Esophagus squamous epithelium (tissue), 5 donors: ENCODE measurements around the gene USH2A. TPM values are rescaled to one million over a fixed set of nuclear protein-coding genes. Genes with fewer than 3 reads are reported as not detected.
A peak's percentile ranks its signal among the peaks of the same experiment; 100 is the strongest.

ENCODE experiments used
- DNase-seq: peaks from one replicate; lab custom pipeline; 2025; lab: John Stamatoyannopoulos, UW
- H3K27ac ChIP-seq, 4 donors: fragments of 200-600 bp; sonication (generic); one replicate each; pipeline ENCODE4 v1.5.1; 2016 to 2019; ENCODE audit warnings: mild to moderate bottlenecking in 1 of 4
- H3K27me3 ChIP-seq, 4 donors: fragments of 200-600 bp; sonication (generic); 1 replicate in 3 of 4; 2 replicates in 1 of 4; pipeline versions ENCODE4 v1.5.1 to v1.6.0; 2017 to 2021; ENCODE audit warnings: antibody characterized with exemption in 1 of 4
- H3K36me3 ChIP-seq, 3 donors: fragments of 200-600 bp; sonication (generic); one replicate each; pipeline ENCODE4 v1.5.1; 2016 to 2019
- H3K4me1 ChIP-seq, 3 donors: fragments of 200-600 bp; sonication (generic); one replicate each; pipeline ENCODE4 v1.5.1; 2017 to 2019
- H3K4me3 ChIP-seq, 4 donors: fragments of 200-600 bp; sonication (generic); 1 replicate in 3 of 4; 2 replicates in 1 of 4; pipeline ENCODE4 v1.5.1; 2016 to 2019; ENCODE audit warnings: mild to moderate bottlenecking in 2 of 4, moderate library complexity in 1 of 4
- H3K9me3 ChIP-seq, 3 donors: fragments of 200-600 bp; sonication (generic); one replicate each; pipeline ENCODE4 v1.5.1; 2016 to 2019
- POLR2A ChIP-seq, 4 donors: fragments of 450-650 bp; IDR thresholded peaks; one replicate each; pipeline ENCODE4 v1.6.1; 2017; ENCODE audit warnings: antibody characterized with exemption in 4 of 4, mild to moderate bottlenecking in 4 of 4, moderate library complexity in 3 of 4
- WGBS, 2 donors: methylation state at CpG; one replicate each; pipeline ENCODE4 v1.1.5; 2018; 5-methylcytosine and 5-hydroxymethylcytosine counted together
- intact Hi-C: fragments of 100-400 bp; cut with DNase I; formaldehyde crosslinking; loops from one replicate; pipeline ENCODE4 v1.15.0; 2022
- total RNA-seq, 4 donors: library from RNA; depleted of rRNA; stranded (reverse); fragments of >200 nt; gene quantifications; one replicate each; pipeline ENCODE4 v1.1.0, GENCODE V29; 2016
- TF ChIP-seq, protein P1 (sequence below), 6 experiments: fragments of 450-650 bp in 4 of 6; fragments of 200-600 bp in 2 of 6; sonication (generic) in 2 of 6; IDR thresholded peaks; one replicate each; pipeline ENCODE4 v1.5.1; 2016 to 2019; ENCODE audit warnings: antibody characterized with exemption in 6 of 6, mild to moderate bottlenecking in 4 of 6, moderate library complexity in 4 of 6
- donor health status: DM: yes; HTN: yes; CAD: no.

The USH2A gene
- total RNA-seq, 4 donors from 2014 or later = under 0.01 TPM; not detected in 3

DNA sequence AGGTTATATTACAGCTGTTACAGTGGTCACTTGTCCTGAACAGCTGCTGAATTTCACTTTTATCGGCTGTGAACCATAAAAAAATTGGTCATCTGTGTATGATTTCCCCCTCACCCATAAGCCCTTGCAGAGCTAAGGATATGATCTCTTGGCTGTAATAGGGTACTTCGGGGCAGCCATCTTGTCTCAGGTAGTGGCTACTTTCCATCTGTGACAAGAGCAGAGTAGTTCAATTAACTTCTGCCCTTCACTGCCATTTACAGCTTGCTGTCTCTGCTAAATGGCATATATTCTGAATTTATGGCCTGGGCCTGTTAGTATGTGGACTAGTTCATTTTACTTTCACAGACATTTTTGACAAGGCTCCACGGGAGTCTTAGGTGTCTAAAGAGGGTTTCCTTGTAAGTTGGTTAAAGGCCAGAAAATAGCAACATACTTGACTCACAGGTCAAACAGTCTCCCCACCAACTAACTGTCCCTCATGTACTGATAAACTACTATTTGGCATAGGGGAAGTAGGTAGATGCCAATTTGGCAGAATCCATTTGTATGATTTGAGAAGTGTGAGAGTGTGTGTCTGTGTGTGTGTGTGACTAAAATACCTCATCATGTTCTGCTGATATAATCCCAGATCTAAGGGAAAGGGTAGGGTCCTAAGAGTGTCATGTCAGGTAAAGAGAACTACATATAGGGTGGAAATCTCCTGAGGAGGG is 704.5 kb downstream of the USH2A start:
- intact Hi-C loops = no loop called here

DNA sequence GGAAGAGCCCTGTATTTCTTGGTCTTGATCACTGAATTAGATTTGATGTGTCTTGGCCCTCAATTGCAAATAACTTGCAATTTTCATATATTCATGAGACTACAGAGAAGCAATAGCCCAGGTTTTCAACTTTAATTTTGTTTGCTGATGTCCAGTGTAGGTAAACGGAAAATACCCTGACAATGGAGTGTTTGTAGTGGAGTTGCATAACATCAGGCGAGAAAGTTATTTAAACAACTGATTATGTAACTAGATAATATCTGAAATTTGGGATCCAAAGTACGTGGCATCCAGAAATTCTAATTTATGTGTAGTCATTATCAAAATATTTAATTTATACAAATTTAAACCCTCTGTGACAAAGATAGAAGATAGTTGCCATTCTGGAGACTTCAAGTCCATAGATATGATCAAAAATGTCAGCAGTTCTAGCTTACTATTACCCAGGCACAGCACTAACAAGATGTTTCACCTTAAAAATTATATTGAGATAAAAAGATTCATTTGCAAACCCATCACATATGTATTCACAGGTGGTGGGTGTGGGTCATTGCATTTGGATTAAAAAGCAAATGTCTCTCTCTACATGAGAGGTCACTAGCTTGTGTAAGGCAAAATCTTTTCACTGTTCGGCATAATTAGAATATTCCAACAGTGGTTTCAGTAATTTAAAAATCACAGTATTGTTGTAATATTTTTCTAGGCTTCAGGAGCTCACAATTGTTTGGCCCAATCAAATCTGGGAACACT is 705.4 kb downstream of the USH2A start:
- Histone ChIP-seq H3K36me3 (no peaks in the 10 kb centered on the region), H3K4me3 (no peak overlapping the region), H3K27ac (no peak overlapping the region), H3K9me3 (no peaks in the 10 kb centered on the region), H3K4me1 (no peaks in the 10 kb centered on the region), H3K27me3 (no peaks in the 10 kb centered on the region)
- no peak for DNase-seq
- 65 to 78% methylated on average over 4 of the region's 4 CpGs for WGBS, 2 donors
- intact Hi-C loops = no loop called here
- TF ChIP-seq POLR2A (IDR thresholded peaks at IDR 0.05) = no peak
- TF ChIP-seq, protein P1, sequence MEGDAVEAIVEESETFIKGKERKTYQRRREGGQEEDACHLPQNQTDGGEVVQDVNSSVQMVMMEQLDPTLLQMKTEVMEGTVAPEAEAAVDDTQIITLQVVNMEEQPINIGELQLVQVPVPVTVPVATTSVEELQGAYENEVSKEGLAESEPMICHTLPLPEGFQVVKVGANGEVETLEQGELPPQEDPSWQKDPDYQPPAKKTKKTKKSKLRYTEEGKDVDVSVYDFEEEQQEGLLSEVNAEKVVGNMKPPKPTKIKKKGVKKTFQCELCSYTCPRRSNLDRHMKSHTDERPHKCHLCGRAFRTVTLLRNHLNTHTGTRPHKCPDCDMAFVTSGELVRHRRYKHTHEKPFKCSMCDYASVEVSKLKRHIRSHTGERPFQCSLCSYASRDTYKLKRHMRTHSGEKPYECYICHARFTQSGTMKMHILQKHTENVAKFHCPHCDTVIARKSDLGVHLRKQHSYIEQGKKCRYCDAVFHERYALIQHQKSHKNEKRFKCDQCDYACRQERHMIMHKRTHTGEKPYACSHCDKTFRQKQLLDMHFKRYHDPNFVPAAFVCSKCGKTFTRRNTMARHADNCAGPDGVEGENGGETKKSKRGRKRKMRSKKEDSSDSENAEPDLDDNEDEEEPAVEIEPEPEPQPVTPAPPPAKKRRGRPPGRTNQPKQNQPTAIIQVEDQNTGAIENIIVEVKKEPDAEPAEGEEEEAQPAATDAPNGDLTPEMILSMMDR (IDR thresholded peaks at IDR 0.05) = no peak

More for the DNA sequence above, 704.5 kb downstream of the USH2A start:
- no peak for TF ChIP-seq POLR2A (IDR thresholded peaks at IDR 0.05)
- TF ChIP-seq, protein P1 (IDR thresholded peaks at IDR 0.05) = no peak
- Histone ChIP-seq H3K36me3 (no peaks in the 10 kb centered on the region), H3K4me1 (no peaks in the 10 kb centered on the region), H3K9me3 (no peaks in the 10 kb centered on the region), H3K27me3 (no peaks in the 10 kb centered on the region), H3K4me3 (no peak overlapping the region), H3K27ac (no peak overlapping the region)
- DNase-seq = no peak
- 28 to 40% methylated on average over 3 of the region's 3 CpGs for WGBS, 2 donors

DNA sequence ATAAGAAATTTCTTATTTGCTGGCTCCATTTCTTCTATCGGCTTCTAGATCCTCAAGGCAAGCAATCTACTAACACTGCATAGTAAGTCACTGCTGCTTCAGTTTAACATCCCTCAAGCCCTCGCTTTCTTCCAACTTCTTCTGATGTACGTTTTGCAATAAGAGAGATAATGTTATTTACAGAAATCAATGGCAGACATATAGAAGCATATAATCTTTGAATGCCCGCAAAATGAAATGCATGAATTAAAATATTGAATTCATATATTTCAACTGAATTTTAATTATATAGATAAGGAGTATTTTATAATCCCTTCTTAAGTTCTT is 712.4 kb downstream of the USH2A start:
- 73 to 75% methylated on average over 4 of the region's 4 CpGs for WGBS, 2 donors
- Histone ChIP-seq H3K27me3 (no peaks in the 10 kb centered on the region), H3K9me3 (no peaks in the 10 kb centered on the region), H3K36me3 (no peaks in the 10 kb centered on the region), H3K4me1 (no peaks in the 10 kb centered on the region), H3K4me3 (no peak overlapping the region), H3K27ac (no peak overlapping the region)
- no peak for DNase-seq
- TF ChIP-seq, protein P1 (IDR thresholded peaks at IDR 0.05) = no peak
- TF ChIP-seq POLR2A (IDR thresholded peaks at IDR 0.05) = no peak
- intact Hi-C loops = no loop called here

DNA sequence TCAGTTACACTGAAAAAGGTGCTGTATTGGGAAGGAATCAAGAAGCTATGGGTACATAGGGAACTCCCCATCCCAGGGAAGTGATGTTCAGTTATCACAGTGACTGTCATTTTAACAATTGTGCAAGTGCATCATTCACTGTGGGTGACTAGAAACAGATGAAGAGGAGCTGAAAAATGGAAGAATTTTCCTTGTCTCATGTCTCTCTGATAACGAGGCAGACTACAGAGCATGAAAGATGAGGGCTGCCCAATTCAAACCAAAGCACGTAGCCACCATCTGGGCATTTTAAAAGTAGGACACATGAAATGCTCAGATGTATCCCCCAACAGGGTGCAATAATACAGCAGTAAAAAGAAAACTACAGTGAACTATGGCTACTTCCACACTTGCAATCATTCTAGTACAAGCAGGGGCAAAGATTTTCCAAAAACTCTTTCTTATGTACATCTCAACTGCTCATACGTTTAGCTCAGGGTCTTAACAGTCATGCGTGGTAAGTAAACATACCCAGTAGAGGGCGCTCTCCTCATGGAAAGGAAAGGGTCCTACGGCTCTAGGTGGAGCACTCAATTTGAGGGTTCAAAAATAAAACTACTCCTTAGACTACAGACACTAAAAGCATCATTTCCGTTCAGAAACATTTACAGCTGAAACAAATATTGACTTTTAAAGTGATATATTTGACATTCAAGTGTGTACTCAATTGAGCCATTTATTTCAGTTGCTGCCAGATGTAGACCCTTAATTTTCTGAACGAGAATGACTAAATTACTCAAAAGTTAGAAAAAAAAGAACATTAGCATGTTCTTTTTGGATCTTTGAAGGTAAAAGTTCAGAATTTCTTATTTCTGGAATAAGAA is 713.0 kb downstream of the USH2A start:
- no peak for TF ChIP-seq POLR2A (IDR thresholded peaks at IDR 0.05)
- TF ChIP-seq, protein P1 (IDR thresholded peaks at IDR 0.05) = peak in 1 of 6 experiments; percentile 26
- WGBS, 2 donors = 23 to 32% methylated on average over 8 of the region's 8 CpGs
- intact Hi-C loops = no loop called here

More for the DNA sequence above, 713.0 kb downstream of the USH2A start:
- no peaks in the 10 kb centered on the region for H3K9me3 ChIP-seq
- no peak overlapping the region for H3K4me3 ChIP-seq
- H3K27ac ChIP-seq = no peak overlapping the region
- H3K27me3 ChIP-seq = no peaks in the 10 kb centered on the region
- DNase-seq = no peak
- H3K36me3 ChIP-seq = no peaks in the 10 kb centered on the region
- no peaks in the 10 kb centered on the region for H3K4me1 ChIP-seq
